IPS DF 19.7 (cell line): Measurements from ENCODE around the gene TOGARAM2.
A peak's percentile ranks its signal among the peaks of the same experiment; 100 is the strongest.

Source experiments
- DNase-seq: peaks from one replicate; pipeline ENCODE4 v3.0.0-alpha.2; 2013; ENCODE audit warnings: low read depth, low spot score

The TOGARAM2 gene

DNA sequence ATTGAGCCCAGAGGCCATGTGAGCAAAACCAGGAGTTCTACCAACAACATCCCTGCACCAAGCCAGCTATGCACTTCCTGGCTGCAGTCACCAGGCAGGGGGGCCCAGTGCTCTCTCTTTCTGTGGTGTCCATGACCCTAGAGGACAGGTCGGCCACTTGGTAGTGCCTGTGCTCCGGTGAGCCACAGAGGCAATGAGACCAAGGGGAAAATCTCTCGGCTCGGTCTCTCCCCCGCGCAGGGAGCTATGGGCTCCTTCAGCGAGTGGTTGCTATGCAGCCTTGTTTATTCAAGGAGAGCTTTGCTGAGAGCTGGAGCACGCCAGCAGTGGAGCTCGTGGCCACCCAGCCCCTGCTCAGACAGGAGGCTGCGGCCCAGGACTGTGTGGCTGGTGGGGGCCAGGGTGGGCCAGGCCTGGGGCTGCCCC, at the start of gene TOGARAM2:
Gene TOGARAM2 (plus strand): TSS at position 283 of the 426 bp plus-strand sequence. CDS start 13,537 bp downstream, outside the sequence.
- no peak for DNase-seq

DNA sequence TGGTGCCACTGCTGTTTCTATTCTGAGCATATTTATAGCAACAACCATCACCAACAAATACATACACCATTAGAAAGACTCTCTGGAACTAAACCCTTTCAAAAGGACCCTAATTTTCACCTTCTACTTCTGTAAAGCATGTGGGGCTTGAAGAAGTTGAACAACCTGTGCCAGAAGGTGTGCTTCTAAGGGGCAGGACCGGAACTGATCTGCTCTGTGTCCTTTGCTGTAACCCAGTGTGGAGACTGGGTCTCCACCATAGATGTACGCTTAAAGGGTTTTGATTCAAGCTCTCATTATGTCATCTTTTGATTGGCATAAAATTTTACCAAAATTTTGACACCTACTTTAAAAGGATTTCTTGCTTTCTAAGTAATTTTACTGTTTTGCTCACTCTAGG, 46.3 kb upstream of the TOGARAM2 start:
- DNase-seq: no peak

DNA sequence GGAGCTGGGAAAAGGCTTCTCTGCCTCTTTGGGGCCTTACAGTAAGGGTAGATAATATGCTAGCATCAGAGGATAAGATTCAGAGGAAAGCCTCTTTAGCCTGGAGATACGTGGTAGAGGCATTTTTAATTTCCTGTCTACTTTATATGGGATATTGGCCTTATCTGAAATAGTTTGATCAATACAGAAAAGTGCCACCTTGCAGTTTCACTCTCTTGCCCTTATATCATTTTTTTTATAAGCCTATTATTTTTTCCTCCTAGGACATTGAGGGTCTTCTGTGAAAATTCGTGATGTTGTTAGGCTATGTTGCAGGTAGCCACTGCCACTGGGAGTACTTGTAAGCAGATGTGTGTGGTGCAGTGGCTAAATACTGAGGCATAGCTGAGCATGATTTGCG, 40.1 kb upstream of the TOGARAM2 start:
- DNase-seq: no peak

DNA sequence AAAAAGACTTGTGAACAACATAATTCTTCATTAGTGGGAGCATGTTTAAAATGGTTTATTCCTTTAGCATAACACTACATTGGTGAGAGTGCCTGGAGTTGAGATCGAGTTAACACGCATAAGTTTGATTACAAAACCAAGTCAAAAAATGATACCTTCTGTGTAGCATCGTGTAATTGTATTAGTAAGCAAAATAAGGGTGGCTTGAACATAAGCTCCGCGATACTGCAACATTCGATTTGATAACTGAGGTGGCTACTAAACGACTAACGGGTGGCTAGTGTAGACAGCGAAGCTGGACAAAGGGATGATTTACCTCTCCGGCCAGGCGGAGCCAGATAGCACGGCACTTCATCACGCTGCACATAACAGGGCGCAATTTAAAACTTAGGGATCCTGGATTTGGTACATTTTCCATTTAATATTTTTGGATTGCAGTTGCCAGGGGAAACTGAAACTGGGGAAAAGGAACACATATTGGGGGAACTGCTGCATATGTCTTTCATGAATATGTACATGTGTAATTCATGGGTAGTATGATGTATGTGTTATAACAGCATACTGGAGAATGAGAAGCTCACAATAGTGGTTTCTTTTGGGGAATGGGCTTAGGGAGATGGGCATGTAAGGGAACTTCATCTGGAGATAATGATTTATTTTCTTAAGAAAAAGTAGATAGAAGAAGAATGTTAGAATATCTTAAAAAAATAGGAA, 36.4 kb upstream of the TOGARAM2 start:
- no peak for DNase-seq

DNA sequence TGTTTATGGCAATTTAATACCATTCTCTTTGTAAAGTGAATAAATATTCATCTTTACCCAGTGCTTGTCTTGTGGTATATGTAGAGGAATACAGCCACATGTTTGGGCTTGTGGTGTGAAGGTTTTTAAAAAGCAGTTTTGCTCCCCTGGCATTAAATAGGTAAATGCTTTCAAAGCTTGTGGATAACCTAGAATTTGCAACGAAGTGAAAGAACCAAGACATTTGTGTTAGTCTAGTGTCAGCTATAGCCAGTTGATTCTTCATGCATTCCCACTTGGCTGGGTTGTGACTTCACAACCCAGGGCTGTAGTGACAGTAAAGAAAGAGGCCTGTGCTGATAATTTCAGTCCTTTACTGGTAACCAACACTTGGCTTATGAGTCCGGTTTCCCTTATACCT, 32.9 kb upstream of the TOGARAM2 start:
- no peak for DNase-seq

DNA sequence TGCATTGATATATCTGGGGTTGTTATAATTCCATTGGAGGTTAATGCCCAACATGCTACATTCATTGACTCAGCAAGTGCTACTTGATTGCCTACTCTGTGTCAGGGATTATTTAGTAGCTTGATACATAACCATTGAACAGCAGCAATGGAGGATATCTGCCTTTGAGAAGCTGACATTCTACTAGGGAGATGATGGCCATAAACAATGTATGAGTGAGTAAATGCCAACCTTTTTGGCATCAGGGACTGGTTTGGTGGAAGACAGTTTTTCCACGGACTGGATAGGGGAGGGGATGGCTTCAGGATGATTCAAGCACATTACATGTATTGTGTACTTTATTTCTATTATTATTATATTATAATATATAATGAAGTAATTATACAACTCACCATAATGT, 31.9 kb upstream of the TOGARAM2 start:
- DNase-seq: no peak

DNA sequence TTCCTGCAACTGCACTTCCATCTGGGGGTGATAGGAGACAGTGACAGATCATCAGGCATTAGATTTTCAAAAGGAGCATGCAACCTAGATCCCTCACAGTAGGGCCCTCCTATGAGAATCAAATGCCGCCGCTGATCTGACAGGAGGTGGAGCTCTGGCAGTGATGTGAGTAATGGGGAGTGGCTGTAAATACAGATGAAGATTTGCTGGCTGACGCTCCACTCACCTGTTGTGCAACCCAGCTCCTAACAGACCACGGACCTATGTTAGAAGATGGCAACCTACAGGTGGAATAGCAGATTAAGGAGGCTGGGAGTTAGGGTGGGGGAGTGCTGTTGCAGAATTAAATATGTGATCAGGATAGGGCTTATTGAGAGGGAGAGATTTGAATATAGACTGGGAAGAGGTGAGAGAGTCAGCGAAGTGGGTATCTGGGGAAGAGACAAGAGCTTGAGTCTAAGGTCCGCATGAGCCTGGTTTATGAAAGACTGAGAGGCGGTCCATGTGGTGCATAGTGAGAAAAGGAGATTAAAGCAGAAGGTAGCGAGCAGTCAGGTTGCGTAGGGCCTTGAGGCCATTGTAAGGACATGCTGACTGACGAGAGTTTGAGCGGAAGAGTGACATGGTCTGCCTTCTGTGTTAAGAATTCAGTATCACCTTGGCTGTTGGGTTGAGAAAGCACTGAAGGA, 31.3 kb upstream of the TOGARAM2 start:
- no peak for DNase-seq

DNA sequence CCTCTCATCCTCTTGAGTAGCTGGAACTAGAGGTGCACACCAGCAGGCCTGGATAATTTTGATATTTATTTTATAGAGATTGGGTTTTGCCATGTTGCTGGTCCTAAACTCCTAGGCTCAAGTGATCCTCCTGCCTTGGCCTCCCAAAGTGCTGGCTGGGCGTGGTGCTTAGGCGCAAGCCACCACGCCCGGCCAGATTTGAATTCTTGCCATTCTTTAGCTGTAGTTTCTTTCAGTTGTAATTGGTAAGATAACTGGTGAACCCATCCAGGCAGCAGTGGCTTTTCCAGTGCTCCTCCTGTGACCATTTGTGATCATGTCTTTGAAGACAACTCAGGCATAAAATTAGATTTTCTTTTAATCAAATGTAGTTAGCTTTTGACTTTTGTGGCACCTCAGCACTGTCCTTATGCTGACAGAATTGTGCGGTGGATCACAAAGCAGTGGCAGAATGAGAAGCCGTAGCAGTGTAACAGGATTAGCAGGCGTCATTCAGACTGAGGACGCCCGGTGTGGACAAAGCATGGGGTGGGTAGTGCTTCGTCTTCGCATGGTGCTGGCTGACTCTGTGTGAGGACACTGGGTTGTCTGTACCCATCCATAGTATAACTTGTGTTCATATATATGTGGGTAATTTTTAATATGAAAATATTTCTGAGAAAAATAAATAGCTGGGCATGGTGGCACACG, 30.0 kb upstream of the TOGARAM2 start:
- no peak for DNase-seq

DNA sequence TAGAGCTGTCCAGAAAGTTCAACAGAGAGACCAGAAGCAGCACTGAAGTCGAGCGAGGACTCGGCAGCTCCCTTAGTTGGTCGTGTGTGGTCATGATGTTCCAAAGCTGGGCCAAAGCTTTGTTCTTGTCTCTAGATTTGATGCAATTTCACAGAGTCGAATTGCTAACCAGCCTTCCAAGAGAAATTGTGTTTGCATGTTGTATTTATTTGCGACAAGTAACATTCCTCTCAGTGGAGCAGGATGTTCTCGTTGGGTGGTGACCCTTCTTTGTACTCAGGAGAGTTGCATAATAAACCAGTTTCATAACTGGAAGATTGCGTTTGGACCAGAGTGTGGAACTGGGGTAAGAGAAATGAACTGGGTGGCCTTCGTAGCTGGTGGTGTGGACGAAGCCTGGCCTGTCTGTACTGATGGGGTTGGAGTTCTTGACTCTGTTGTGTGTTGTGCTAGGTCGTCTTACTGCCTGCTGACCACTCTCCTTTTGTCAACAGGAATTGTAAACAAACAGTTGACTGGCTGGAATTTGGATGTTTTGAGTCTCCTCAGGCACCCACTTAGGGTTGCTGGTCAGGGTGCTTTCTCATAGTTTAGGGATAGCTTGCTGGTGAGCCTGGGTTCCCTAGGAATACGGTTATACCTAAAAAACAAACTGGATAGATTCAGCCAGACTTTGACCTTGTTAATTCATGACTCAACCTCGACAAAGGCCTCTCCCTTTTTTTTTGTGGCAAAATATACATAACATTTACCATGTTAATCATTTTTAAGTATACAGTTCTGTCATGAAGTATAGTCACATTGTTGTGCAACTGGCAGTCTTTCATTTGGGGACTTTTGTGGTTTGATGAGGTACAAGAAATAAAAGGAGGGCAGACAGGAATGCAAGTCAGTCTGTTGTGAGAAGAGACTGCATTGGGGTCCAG, 28.9 kb upstream of the TOGARAM2 start:
- DNase-seq: no peak

DNA sequence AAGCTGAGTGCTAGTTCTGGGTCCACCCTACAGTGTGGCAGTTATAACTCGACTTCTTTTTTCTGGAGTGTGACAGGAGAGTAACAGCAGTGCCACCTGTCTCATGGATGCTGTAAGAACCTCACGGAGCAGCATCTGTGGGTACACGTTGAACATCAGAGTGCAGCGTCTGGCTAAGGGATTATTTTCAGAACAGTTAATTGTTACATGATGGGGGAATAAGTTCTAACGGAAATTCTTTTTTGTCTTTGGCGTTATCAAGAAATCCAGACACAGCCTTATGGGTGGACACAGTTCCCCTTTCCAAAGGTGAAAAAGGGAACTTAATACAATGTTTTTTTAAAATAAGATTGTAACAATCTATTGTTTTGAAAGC, 28.3 kb upstream of the TOGARAM2 start:
- no peak for DNase-seq

DNA sequence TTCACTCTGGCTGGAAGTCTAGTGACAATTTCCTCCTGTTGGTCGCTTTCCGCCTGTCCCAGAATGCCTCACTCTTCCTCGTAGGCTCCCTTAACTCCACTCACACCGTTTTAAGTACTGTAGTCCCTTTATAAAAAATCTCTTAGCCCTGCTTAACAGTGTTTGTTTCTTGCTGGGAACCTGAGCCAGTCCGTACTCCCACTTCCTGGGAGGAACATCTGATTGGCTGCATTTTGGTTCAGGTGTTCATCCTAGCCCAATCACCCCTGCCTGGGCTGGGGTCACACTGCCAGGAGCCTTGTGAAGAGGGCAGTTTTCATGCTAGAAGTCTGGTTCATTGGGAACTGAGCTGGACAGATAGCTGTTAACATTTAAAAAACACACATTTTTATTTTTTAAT, 25.6 kb upstream of the TOGARAM2 start:
- DNase-seq: no peak

DNA sequence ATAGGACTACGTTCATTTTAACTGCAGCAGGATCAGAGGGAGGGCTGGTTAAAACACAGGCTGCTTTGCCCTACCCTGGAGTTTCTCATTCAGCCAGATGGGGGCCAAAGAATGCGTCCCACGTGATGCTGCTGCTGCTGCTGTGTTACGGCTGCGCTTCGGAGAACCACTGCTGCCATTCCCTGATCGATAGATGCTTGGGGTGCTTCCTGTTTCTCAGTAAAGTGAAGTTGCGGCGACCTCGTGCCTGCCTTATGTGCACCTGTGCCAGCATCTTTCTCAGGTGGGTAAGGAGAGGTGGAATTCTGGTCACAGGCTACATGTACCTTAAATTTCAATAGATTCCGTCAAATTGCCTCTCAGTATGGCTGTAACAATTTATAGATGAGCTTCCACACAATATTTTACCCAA, 24.7 kb upstream of the TOGARAM2 start:
- DNase-seq: peak; percentile 40

DNA sequence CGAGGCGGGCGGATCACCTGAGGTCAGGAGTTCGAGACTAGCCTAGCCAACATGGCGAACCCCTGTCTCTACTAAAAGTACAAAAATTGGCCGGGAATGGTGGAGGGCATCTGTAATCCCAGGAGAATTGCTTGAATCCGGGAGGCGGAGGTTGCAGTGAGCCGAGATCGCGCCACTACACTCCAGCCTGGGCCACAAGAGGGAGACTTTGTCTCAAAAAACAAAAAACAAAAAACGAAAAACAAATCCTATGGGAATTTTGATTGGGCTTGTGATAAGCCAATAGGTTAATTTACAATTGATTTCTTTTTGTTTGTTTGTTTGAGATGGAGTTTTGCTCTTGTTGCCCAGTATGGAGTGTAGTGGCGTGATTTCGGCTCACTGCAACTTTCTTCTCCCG, 24.2 kb upstream of the TOGARAM2 start:
- no peak for DNase-seq

DNA sequence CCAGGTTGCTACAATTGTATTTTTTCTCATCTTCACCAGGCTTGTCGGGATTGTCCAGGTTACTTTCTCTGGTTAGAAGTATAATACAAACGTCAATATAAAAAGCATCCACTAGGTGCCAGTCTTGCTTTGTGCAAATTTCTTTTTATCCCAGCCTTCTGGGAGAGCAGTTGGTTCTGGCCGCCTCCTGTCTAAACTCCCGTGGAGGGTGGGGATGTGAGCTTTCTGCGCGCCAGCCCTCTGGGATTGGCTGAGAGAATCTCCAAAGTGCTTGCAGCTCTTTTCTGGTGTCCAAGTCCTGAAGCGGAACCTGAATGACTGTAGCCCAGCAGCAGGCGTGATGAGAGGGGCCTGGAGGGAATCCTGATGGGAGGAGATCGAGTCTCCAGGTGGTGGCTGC, 22.4 kb upstream of the TOGARAM2 start:
- no peak for DNase-seq

DNA sequence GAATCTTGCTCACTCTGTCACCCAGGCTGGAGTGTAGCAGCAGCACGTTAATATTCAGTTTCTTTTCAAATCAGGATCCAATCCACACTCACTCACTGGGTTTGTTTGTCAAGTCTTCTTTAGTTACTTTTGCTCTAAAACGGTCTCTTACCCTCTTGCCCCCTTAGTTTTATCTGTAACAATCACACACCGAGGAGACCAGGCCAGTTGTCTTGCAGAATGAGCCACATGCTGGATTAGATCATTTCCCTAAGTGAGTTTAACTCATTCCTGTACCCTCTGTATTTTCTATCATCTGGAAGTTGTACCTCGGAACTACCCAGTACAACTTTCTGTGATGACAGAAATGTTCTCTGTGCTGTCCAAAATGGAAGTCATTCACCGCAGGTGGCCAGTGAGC, 20.7 kb upstream of the TOGARAM2 start:
- DNase-seq: no peak

DNA sequence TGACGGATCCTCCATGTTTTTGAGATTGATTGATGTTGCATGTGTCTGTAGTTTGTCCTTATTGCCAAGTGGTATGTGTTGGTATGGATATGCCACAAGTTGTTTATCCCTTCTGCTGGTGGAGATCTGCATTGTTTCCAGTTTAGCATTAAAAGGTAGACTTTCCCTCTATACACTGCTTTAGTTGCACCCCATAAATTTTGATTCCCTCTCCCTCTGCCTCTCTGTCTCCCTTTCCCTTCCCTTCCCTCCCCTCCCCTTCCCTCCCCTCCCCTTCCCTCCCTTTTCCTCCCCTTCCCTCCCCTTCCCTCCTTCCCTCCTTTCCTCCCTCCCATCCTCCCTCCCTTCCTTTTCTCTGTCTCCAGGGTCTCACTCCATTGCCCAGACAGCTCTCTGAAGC, 18.6 kb upstream of the TOGARAM2 start:
- no peak for DNase-seq

DNA sequence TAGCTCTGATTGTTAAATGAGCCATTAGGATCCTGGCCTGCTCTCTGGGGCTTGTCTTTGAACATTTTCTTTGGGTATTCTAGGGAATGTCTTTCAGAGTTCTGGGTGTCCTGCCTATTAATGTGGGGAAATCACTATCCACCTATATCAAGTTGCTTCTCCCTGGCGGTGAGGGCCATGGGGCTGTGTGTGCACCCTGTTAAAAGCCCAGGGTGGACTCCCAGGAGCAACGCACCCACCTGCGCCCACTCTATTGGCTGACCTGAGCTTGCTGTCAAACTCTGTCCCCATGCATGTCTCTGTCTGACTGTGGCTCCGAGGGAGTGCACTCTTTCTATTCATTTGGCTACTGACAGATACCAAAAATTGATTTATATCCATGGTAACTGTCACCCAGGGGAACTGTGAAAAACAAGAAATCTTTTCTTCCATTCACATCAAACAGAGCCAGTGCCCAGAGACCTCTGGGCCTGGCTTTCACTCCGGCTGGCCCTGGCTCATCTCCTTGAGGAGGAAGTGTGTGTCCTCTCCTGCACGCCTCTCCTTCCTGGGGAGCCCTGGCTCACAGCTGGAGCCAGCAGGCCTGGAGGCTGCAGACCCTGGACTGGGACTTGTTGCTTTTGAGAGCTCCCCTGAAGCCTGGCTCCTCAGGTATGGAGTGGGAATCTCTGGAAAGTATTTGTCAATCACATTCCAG, 10.5 kb upstream of the TOGARAM2 start:
- no peak for DNase-seq

DNA sequence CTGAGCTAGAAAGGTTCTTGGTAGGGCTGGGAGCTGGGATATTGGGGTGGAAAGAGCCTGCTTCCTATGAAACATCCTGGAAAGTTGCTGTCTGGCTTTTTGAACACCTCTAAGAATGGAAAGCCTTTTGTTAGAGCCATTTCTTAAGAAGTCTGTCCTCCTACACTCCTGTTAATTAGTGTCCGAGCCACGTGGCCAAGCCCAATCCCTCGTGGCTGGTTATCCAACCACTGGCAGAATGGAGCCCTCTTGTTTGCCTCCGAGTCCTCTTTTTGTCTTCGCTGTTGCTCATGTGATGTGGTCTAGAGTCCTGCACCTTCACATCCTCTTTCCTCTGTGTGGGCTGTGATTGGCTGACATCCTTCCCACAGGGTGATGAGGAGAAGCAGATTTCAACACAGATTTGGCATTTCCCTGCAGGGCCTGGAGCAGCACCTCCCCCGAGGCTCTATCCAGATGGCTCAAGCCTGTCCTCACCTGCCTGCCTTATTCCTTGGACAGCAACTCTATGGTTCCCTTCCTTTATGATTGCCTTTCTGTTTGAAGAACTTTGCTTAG, 8.2 kb upstream of the TOGARAM2 start:
- no peak for DNase-seq

DNA sequence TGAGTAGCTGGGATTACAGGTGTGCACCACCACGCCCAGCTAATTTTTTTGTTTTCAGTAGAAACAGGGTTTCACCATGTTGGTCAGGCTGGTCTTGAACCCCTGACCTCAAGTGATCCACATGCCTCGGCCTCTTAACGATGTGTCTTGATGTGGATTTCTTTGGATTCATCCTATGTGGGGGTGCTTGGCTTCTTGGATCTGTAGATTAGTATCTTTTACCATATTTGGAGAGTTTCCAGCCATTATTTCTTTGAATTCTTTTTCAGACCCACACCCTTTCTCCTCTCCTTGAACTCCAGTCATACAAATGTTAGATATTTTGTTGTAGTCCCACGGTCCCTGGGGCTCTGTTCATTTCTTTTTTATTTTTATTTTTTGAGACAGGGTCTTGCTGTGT, 6.8 kb upstream of the TOGARAM2 start:
- DNase-seq: no peak

DNA sequence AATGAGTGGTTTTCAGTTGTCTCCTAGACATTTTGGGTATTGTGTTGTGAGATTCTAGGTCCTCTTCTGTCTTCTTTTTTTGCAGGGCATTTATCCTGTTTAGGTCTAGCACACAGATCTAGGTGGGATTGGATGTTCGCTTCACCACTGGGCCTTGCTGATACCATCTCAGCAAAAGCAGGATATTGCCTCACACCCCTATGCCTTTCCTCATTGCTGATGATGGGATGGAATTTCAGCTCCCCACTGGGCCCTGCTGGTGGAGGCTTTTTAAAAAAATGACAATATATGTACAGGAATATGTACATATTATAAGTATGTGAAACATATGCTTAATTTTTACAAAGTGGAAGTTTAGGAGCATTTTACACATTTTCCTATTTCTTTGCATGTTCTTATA, 5.4 kb upstream of the TOGARAM2 start:
- DNase-seq: no peak

DNA sequence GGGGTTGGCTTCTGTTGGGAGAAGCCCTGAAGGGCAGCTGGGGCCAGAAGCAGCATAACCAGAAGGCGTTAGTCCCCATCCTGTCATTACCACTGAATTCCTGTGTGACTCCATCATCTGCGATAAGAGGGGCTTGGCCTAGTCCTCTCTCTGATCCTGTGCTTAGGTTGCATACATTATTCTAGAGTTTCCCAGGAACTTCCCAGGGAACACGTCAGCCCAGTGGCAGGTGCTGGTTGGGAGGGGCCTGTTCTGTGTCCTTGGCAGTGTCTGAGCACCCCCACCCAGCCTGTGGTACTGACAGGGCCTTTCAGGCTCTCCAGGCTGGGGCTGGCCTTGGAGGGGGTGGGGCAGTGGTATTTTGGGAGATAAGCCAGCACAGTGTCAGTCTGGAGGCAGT, 4.5 kb upstream of the TOGARAM2 start:
- DNase-seq: no peak
